Caki2 (cell line): ENCODE data around the gene TNIP1. TPM values are rescaled to one million over a fixed set of nuclear protein-coding genes. Genes with fewer than 3 reads are reported as not detected.

Experiments
- DNase-seq: peaks from one replicate; pipeline ENCODE4 v3.0.0-alpha.2; 2015; ENCODE audit warnings: low read depth
- in situ Hi-C: cut with HindIII; loops from 2 replicates; pipeline ENCODE4 v1.10.0; 2016; ENCODE audit warnings: low sequenced_read_pairs, low pct_unique_long_range_greater_than_20kb, mixed read lengths
- total RNA-seq: library from RNA; depleted of rRNA; stranded (reverse); fragments of >200 nt; shearing (Covaris generic); gene quantifications from 2 replicates; pipeline ENCODE4 v1.2.3, GENCODE V29; 2014; ENCODE audit warnings: low replicate concordance

Gene TNIP1
- total RNA-seq, 1 experiment from 2014 or later, result 176 TPM

- in situ Hi-C loops, result no loop called here
- DNase-seq, result no peak
These were observed 25.5 kb downstream of the TNIP1 start for GRCh38 chr5:151055336-151055735.

- in situ Hi-C loops, result no loop called here
- DNase-seq, result no peak
These were observed 26.1 kb downstream of the TNIP1 start for GRCh38 chr5:151054709-151055108.

- no peak for DNase-seq
- in situ Hi-C loops, result no loop called here
These were observed 26.9 kb downstream of the TNIP1 start for GRCh38 chr5:151053796-151054462.

GRCh38 chr5:151052836-151053235 lies 28.0 kb downstream of the TNIP1 start:
- DNase-seq, result no peak
- in situ Hi-C loops, result no loop called here

- DNase-seq, result no peak
- in situ Hi-C loops, result no loop called here
These were observed 28.8 kb downstream of the TNIP1 start for GRCh38 chr5:151051931-151052608.

GRCh38 chr5:151051066-151051930 lies 29.5 kb downstream of the TNIP1 start:
- in situ Hi-C loops, result no loop called here
- peak; percentile 74 for DNase-seq

GRCh38 chr5:151048526-151048925 lies 32.3 kb downstream of the TNIP1 start:
- no peak for DNase-seq
- in situ Hi-C loops, result no loop called here

- in situ Hi-C loops, result no loop called here
- DNase-seq, result no peak
These were observed 32.9 kb downstream of the TNIP1 start for GRCh38 chr5:151047814-151048425.

GRCh38 chr5:151042453-151043093 lies 38.3 kb downstream of the TNIP1 start:
- in situ Hi-C loops, result no loop called here
- DNase-seq, result no peak

- in situ Hi-C loops, result no loop called here
- DNase-seq, result no peak
These were observed 39.1 kb downstream of the TNIP1 start for GRCh38 chr5:151041577-151042268.

GRCh38 chr5:151040211-151040747 lies 40.6 kb downstream of the TNIP1 start:
- peak; percentile 59 for DNase-seq
- in situ Hi-C loops, result no loop called here

- no peak for DNase-seq
- in situ Hi-C loops, result no loop called here
These were observed 41.2 kb downstream of the TNIP1 start for GRCh38 chr5:151039665-151040064.

GRCh38 chr5:151038801-151039238 lies 42.0 kb downstream of the TNIP1 start:
- no peak for DNase-seq
- in situ Hi-C loops, result no loop called here

- no peak for DNase-seq
- in situ Hi-C loops, result no loop called here
These were observed 42.5 kb downstream of the TNIP1 start for GRCh38 chr5:151038412-151038745.

GRCh38 chr5:151037561-151038411 lies 43.0 kb downstream of the TNIP1 start:
- DNase-seq, result no peak
- in situ Hi-C loops, result no loop called here

- DNase-seq, result no peak
- in situ Hi-C loops, result no loop called here
These were observed 44.3 kb downstream of the TNIP1 start for GRCh38 chr5:151036556-151036955.
